Activated CD8-positive, alpha-beta memory T cell treated with anti-CD3 and anti-CD28 coated beads, Interleukin-2, amount 10 ng/mL, durations not matched to agents 7 days and 5 days (primary cell): ENCODE data around the gene OTULIN. TPM values are rescaled to one million over a fixed set of nuclear protein-coding genes. Genes with fewer than 3 reads are reported as not detected.

Experiments used
- ATAC-seq: fragments of 150-1000 bp; cut with Tn5 transposase; one replicate; pipeline ENCODE4 v1.10.0; 2021; ENCODE audit warnings: moderate library complexity
- CTCF ChIA-PET: fragments of 350-600 bp; sonication (Branson Sonifier 250); formaldehyde crosslinking; loops from one replicate; lab custom pipeline; 2021; ENCODE audit warnings: antibody characterized with exemption; lab: Charles Lee
- DNase-seq: peaks from one replicate; pipeline ENCODE4 v3.0.0-alpha.2; 2020
- H3K27ac Mint-ChIP-seq: one replicate; pipeline ENCODE4 v1.8.0; 2021; ENCODE audit warnings: mild to moderate bottlenecking, mixed read lengths
- H3K27me3 Mint-ChIP-seq: one replicate; pipeline ENCODE4 v1.8.0; 2021; ENCODE audit warnings: mixed read lengths
- H3K36me3 Mint-ChIP-seq: one replicate; pipeline ENCODE4 v1.8.0; 2021; ENCODE audit warnings: mild to moderate bottlenecking, mixed read lengths
- H3K4me1 Mint-ChIP-seq: one replicate; pipeline ENCODE4 v1.8.0; 2021; ENCODE audit warnings: mixed read lengths
- H3K4me3 Mint-ChIP-seq: one replicate; pipeline ENCODE4 v1.8.0; 2021; ENCODE audit warnings: mild to moderate bottlenecking, moderate library complexity, mixed read lengths
- H3K9me3 Mint-ChIP-seq: one replicate; pipeline ENCODE4 v1.8.0; 2022; ENCODE audit warnings: low read depth, mixed read lengths
- total RNA-seq, 2 experiments: library from RNA; stranded (reverse); gene quantifications; one replicate each; pipeline ENCODE4 v1.2.3, GENCODE V29; 2021

OTULIN gene
- total RNA-seq, 2 experiments from 2014 or later, result 87.8 to 123 TPM

- H3K9me3 Mint-ChIP-seq, result no peaks in the 10 kb centered on the region
- DNase-seq (no peak), ATAC-seq (no peak)
- CTCF ChIA-PET, result interaction anchor here (0.7 to 2.8 kb wide), 5 partner anchors 13 to 369 kb away, joined by 3 to 11 read pairs (median 3); no protein-coding TSS in a partner anchor
- no peak overlapping the region for H3K4me3 Mint-ChIP-seq
- H3K27me3 Mint-ChIP-seq, result no peaks in the 10 kb centered on the region
- no peak overlapping the region for H3K27ac Mint-ChIP-seq
- H3K36me3 Mint-ChIP-seq, result peaks cover 33% of the 10 kb centered on the region
- H3K4me1 Mint-ChIP-seq, result peaks cover 6% of the 10 kb centered on the region
These were observed 55.9 kb downstream of the OTULIN start for GRCh38 chr5:14720236-14720923.

DNA sequence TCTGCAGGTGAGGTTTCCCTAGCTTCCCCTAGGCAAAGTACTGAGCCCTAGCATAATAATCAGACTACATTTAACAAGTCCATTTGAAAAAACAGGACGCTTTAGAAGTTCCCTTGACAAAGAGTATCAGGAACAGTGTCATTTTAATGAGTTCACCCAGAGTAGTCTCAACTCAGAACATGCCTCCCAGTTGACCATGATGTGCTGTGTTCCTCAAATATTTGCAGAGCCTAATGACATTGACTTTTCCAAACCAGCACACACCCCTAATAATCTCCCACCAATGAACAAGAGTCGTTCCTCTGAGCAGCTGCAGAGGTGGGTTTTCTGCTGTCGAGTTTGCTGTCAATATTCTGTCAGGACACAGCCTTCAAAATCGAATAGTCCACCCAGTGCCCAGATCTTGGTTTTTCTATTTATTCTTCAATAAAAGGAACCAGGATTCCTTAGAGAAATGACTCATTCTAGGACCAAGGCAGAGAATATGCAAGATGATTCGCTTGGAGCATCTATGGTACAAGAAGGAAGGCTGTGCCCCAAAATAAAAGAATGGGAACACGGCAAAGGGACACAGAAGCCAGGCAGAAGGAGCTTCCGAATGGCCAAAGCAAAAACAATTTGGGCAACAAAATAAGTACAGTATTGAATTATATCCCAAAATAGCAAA lies 57.6 kb downstream of the OTULIN start:
- ATAC-seq (no peak), DNase-seq (no peak)
- peaks cover 9% of the 10 kb centered on the region for H3K4me1 Mint-ChIP-seq
- CTCF ChIA-PET, result interaction anchor here (1.4 to 2.3 kb wide), 2 partner anchors 294 to 370 kb away, joined by 4 to 7 read pairs; no protein-coding TSS in a partner anchor
- no peak overlapping the region for H3K4me3 Mint-ChIP-seq
- H3K9me3 Mint-ChIP-seq, result no peaks in the 10 kb centered on the region
- peaks cover 20% of the 10 kb centered on the region for H3K36me3 Mint-ChIP-seq
- H3K27ac Mint-ChIP-seq, result no peak overlapping the region
- H3K27me3 Mint-ChIP-seq, result no peaks in the 10 kb centered on the region

DNA sequence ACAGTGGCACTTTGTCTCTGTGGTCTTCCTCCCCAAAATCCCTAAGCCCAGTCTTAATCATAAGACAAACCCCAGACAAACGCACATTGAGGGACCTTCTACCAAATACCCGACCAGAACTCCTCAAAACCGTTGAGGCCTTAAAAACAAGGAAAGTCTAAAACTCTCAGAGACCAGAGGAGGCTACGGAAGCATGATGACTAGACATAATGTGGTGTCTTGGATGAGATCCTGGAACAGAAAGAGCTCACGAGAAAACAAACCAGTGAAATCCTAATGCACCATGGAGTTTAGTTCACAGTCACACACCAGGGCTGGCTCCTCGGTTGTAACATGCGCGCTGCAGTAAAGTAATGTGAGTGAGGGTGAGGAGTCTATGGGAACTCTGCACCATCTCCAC lies 58.4 kb downstream of the OTULIN start:
- Mint-ChIP-seq H3K9me3 (no peaks in the 10 kb centered on the region), H3K27ac (no peak overlapping the region), H3K36me3 (peaks cover 17% of the 10 kb centered on the region), H3K27me3 (no peaks in the 10 kb centered on the region), H3K4me3 (no peak overlapping the region), H3K4me1 (peaks cover 11% of the 10 kb centered on the region)
- no peak for ATAC-seq
- no peak for DNase-seq
- CTCF ChIA-PET, result interaction anchor here (1.4 kb wide), 1 partner anchor 293 kb away, joined by 4 read pairs; no protein-coding TSS in a partner anchor

DNA sequence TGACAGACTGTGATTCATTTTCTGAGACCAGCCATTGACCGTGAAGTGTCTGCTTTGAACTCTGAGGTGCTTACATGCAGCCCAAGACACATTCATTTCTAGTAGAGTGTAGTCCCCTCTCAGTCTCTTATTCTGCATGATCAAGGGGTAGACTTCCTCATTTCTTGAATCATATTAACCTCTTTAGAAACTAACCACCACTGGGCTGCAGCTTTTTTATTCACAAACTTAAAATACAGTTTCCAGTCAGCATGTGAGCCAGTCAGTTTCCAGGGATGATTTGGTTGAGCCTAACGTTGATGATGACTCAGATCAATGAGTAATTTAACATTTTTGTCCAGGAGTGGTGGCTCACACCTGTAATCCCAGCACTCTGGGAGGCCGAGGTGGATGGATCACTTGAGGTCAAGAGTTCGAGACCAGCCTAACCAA lies 59.2 kb downstream of the OTULIN start:
- CTCF ChIA-PET, result interaction anchor here (5.9 kb wide), 1 partner anchor 279 kb away, joined by 61 read pairs; no protein-coding TSS in a partner anchor
- H3K4me3 Mint-ChIP-seq, result no peak overlapping the region
- peaks cover 11% of the 10 kb centered on the region for H3K4me1 Mint-ChIP-seq
- ATAC-seq (no peak), DNase-seq (no peak)
- H3K36me3 Mint-ChIP-seq, result peaks cover 14% of the 10 kb centered on the region
- H3K27ac Mint-ChIP-seq, result no peak overlapping the region
- H3K9me3 Mint-ChIP-seq, result no peaks in the 10 kb centered on the region
- no peaks in the 10 kb centered on the region for H3K27me3 Mint-ChIP-seq

GRCh38 chr5:14724633-14725032 lies 60.1 kb downstream of the OTULIN start:
- CTCF ChIA-PET, result interaction anchor here (0.7 to 5.9 kb wide), 3 partner anchors 146 to 290 kb away, joined by 4 to 61 read pairs (median 6); no protein-coding TSS in a partner anchor
- Mint-ChIP-seq H3K27me3 (no peaks in the 10 kb centered on the region), H3K36me3 (peaks cover 11% of the 10 kb centered on the region), H3K27ac (no peak overlapping the region), H3K4me3 (no peak overlapping the region), H3K4me1 (peaks cover 11% of the 10 kb centered on the region), H3K9me3 (no peaks in the 10 kb centered on the region)
- no peak for ATAC-seq
- DNase-seq, result no peak

DNA sequence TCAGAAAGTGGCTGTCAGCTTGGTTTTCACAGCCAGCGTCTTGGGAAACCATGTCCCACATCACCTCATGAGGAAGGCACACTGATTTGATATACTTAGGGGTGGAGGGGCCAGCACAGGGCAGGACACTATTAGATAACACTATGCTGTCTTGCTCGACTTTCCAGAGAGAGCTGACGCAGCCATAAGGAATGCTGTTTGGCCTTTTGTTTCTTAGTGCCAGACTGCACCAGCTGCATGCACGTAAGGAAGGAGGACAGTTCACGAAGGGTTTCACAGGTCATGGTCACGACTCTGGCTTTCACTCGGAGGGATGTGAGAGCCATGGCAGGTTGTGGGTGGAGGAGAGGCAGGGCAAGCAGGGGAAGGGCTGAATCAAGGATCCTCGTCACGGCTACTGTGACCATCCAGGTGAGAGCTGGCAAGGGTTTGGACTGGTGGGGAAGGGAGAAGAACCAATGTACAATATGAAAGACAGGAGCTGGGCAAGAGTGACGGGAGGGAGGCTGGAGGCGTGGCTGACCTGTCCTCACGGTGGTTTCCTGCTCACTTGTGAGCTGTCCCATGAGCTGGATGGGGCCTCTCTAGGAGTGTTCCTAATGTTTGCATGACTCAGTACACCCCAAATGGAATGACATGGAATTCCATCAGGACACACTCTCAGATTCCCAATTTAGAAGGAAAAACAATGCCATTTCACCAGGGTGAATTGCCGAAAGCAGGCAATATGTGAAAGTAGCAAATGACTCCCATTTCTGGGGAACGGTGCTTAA lies 61.7 kb downstream of the OTULIN start:
- ATAC-seq, result no peak
- CTCF ChIA-PET, result interaction anchor here (0.8 to 5.9 kb wide), 24 partner anchors 10 to 290 kb away, joined by 3 to 61 read pairs (median 4); partner anchors contain the start of gene ANKH
- Mint-ChIP-seq H3K4me3 (no peak overlapping the region), H3K27me3 (no peaks in the 10 kb centered on the region), H3K36me3 (peaks cover 5% of the 10 kb centered on the region), H3K4me1 (peaks cover 4% of the 10 kb centered on the region), H3K27ac (no peak overlapping the region), H3K9me3 (no peaks in the 10 kb centered on the region)
- no peak for DNase-seq

DNA sequence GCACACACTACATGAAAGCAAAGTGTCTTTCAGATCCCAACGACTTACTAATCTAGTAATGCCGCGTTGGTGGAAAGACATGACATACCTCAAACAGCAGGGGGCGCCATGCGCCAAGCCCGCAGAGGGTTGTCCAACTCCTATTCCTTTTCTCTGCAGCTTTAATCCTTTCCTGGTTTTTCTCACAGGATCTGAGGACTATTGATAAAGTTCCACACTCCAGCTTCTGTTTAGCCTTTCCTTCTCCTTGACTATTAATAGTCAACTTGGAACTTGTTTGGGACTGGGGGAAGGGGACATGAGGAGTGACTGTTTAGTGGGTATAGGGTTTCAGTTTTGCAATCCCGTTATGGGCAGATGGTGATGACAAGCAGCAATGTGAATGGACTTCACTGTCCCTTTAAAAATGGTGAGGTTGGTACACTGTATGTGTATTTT lies 62.9 kb downstream of the OTULIN start:
- H3K36me3 Mint-ChIP-seq, result no peaks in the 10 kb centered on the region
- H3K27ac Mint-ChIP-seq, result no peak overlapping the region
- no peaks in the 10 kb centered on the region for H3K27me3 Mint-ChIP-seq
- H3K4me1 Mint-ChIP-seq, result peaks cover 4% of the 10 kb centered on the region
- peak; percentile 78 for DNase-seq
- H3K9me3 Mint-ChIP-seq, result no peaks in the 10 kb centered on the region
- peak; percentile 78 for ATAC-seq
- CTCF ChIA-PET, result interaction anchor here (0.6 to 5.9 kb wide), 37 partner anchors 8 to 363 kb away, joined by 3 to 61 read pairs (median 4); partner anchors contain the start of gene ANKH
- no peak overlapping the region for H3K4me3 Mint-ChIP-seq

DNA sequence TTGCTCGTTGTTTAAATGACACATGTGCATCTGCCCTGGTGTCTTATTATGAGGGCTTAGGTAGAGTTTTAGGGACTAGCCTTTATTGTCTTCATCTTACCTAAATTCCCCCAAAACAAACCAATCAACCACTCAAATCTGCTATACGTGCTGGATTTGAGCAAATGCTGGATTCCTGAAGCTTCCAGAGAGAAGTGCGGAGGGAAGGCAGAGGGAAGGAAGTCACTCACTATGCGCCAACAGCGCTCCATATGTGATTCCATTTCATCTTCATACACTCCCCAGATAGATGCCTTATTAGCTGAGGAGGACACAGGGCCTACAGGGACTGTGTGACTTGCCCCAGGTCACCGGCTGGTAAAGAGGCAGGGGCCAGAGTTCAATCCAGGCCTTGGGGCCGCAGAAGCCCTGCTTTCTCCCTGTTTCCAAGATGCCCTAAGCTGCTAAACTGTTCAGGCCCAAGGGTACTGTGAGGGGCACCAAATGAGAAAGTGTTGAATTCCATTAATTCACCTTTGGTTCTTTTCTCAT lies 63.5 kb downstream of the OTULIN start:
- no peak for DNase-seq
- CTCF ChIA-PET, result interaction anchor here (0.6 to 5.9 kb wide), 22 partner anchors 9 to 293 kb away, joined by 3 to 61 read pairs (median 5); partner anchors contain the start of gene ANKH
- H3K4me3 Mint-ChIP-seq, result no peak overlapping the region
- ATAC-seq, result no peak
- peaks cover 4% of the 10 kb centered on the region for H3K4me1 Mint-ChIP-seq
- no peaks in the 10 kb centered on the region for H3K9me3 Mint-ChIP-seq
- H3K36me3 Mint-ChIP-seq, result no peaks in the 10 kb centered on the region
- no peak overlapping the region for H3K27ac Mint-ChIP-seq
- no peaks in the 10 kb centered on the region for H3K27me3 Mint-ChIP-seq

GRCh38 chr5:14728459-14728938 lies 64.0 kb downstream of the OTULIN start:
- peaks cover 4% of the 10 kb centered on the region for H3K4me1 Mint-ChIP-seq
- H3K36me3 Mint-ChIP-seq, result no peaks in the 10 kb centered on the region
- H3K4me3 Mint-ChIP-seq, result no peak overlapping the region
- no peak overlapping the region for H3K27ac Mint-ChIP-seq
- H3K9me3 Mint-ChIP-seq, result no peaks in the 10 kb centered on the region
- H3K27me3 Mint-ChIP-seq, result no peaks in the 10 kb centered on the region
- CTCF ChIA-PET, result interaction anchor here (0.9 to 5.9 kb wide), 12 partner anchors 9 to 293 kb away, joined by 3 to 61 read pairs (median 4); no protein-coding TSS in a partner anchor
- DNase-seq (no peak), ATAC-seq (no peak)

- H3K9me3 Mint-ChIP-seq, result no peaks in the 10 kb centered on the region
- H3K27me3 Mint-ChIP-seq, result no peaks in the 10 kb centered on the region
- H3K36me3 Mint-ChIP-seq, result no peaks in the 10 kb centered on the region
- DNase-seq (no peak), ATAC-seq (no peak)
- H3K4me1 Mint-ChIP-seq, result peaks cover 4% of the 10 kb centered on the region
- CTCF ChIA-PET, result interaction anchor here (1.3 to 1.5 kb wide), 2 partner anchors 228 to 273 kb away, joined by 3 to 5 read pairs; no protein-coding TSS in a partner anchor
- no peak overlapping the region for H3K4me3 Mint-ChIP-seq
- no peak overlapping the region for H3K27ac Mint-ChIP-seq
These were observed 65.2 kb downstream of the OTULIN start for GRCh38 chr5:14729448-14730385.

GRCh38 chr5:14730466-14730865 lies 65.9 kb downstream of the OTULIN start:
- Mint-ChIP-seq H3K4me3 (no peak overlapping the region), H3K27ac (no peak overlapping the region), H3K4me1 (peaks cover 4% of the 10 kb centered on the region), H3K9me3 (no peaks in the 10 kb centered on the region), H3K27me3 (no peaks in the 10 kb centered on the region), H3K36me3 (no peaks in the 10 kb centered on the region)
- CTCF ChIA-PET, result interaction anchor here (1.3 kb wide), 1 partner anchor 272 kb away, joined by 5 read pairs; no protein-coding TSS in a partner anchor
- no peak for DNase-seq
- ATAC-seq, result no peak
